B cell (primary cell): ENCODE measurements around the gene PBOV1.

Experiments used
- CTCF ChIP-seq: fragments of 200-600 bp; IDR thresholded peaks from one replicate; pipeline ENCODE4 v1.8.0; 2022; ENCODE audit warnings: antibody characterized with exemption, mild to moderate bottlenecking
- EZH2 ChIP-seq: IDR thresholded peaks from 2 replicates; pipeline ENCODE4 v1.6.1; 2012; ENCODE audit warnings: borderline replicate concordance, low read depth, mild to moderate bottlenecking, moderate library complexity, low read length; ENCODE audit not compliant: insufficient read depth, poor library complexity, severe bottlenecking

DNA sequence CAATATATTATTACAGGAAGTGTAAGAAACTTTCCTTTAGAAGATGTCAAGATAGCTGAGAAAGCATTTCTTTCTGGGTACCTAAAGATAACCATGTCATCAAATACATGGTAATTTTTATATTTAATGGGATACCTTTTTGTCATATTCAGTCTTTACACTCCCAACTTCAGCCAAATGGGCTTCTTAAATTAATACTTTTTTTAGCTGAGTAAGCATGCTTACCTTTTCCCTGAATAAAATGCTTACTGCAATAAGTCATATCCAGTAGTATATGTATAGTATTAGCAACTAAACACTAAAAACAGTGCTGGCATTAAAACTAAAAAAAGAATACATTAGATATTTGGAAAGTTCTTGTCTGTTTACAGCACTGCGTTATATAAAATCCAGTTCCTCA, 17.4 kb upstream of the PBOV1 start:
- TF ChIP-seq CTCF (no peak), EZH2 (no peak)
